Neural crest cell (in vitro differentiated cells): ENCODE results near the gene FRYL. TPM values are rescaled to one million over a fixed set of nuclear protein-coding genes. Genes with fewer than 3 reads are reported as not detected.

Source experiments
- DNase-seq: peaks from one replicate; pipeline ENCODE4 v3.0.0; 2021; ENCODE audit warnings: low read depth, mixed read lengths, low spot score
- H3K27ac Mint-ChIP-seq: one replicate; pipeline ENCODE4 v1.8.0; 2021; ENCODE audit warnings: mild to moderate bottlenecking, mixed read lengths; ENCODE audit not compliant: unreplicated experiment
- H3K27me3 Mint-ChIP-seq: 2 replicates; pipeline ENCODE4 v1.8.0; 2021; ENCODE audit warnings: low read depth, mild to moderate bottlenecking, mixed read lengths
- H3K36me3 Mint-ChIP-seq: 2 replicates; pipeline ENCODE4 v1.8.0; 2021; ENCODE audit warnings: low read depth, mild to moderate bottlenecking, mixed read lengths
- H3K4me1 Mint-ChIP-seq: 2 replicates; pipeline ENCODE4 v1.8.0; 2021; ENCODE audit warnings: mixed read lengths
- H3K4me3 Mint-ChIP-seq: one replicate; pipeline ENCODE4 v1.8.0; 2021; ENCODE audit warnings: mild to moderate bottlenecking, mixed read lengths
- H3K9me3 Mint-ChIP-seq: 2 replicates; pipeline ENCODE4 v1.8.0; 2021; ENCODE audit warnings: mixed read lengths
- CTCF ChIP-seq: fragments of 200-600 bp; sonication (generic); conservative IDR thresholded peaks from 2 replicates; pipeline ENCODE4 v1.5.0; 2021; ENCODE audit warnings: antibody characterized with exemption, mild to moderate bottlenecking
- total RNA-seq: library from RNA; stranded (reverse); gene quantifications from 2 replicates; pipeline ENCODE4 v1.2.1, GENCODE V29; 2021

The FRYL gene
- total RNA-seq, 1 donor from 2014 or later = 48.7 TPM

GRCh38 chr4:48651914-48652313 is 128.2 kb downstream of the FRYL start:
- DNase-seq = no peak
- Mint-ChIP-seq H3K4me1 (peaks cover 24% of the 10 kb centered on the region), H3K9me3 (no peaks in the 10 kb centered on the region), H3K4me3 (no peak overlapping the region), H3K27ac (no peak overlapping the region), H3K36me3 (no peaks in the 10 kb centered on the region), H3K27me3 (no peaks in the 10 kb centered on the region)
- TF ChIP-seq CTCF = no peak

DNA sequence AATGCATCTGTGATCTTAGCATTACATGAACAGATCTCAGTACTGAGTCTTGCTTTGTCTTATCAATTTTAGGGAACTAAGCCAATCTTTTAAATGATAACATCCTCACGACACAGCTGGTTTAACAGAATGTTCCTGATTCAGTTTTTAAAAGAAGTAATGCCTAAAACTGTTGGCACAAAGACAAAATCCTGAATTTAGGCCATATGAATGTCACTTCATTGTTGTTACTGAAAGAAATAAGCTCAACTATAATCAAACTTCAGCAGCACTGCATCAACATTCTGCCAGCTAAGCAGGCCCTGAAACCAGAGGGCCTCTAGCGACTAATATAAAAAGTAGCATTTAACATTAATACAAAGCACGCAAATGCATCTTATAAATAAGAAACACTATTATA is 130.6 kb downstream of the FRYL start:
- no peaks in the 10 kb centered on the region for H3K36me3 Mint-ChIP-seq
- H3K9me3 Mint-ChIP-seq = no peaks in the 10 kb centered on the region
- TF ChIP-seq CTCF = no peak
- H3K4me1 Mint-ChIP-seq = peaks cover 17% of the 10 kb centered on the region
- no peak for DNase-seq
- no peak overlapping the region for H3K27ac Mint-ChIP-seq
- H3K27me3 Mint-ChIP-seq = no peaks in the 10 kb centered on the region
- no peak overlapping the region for H3K4me3 Mint-ChIP-seq

- no peaks in the 10 kb centered on the region for H3K9me3 Mint-ChIP-seq
- no peak overlapping the region for H3K27ac Mint-ChIP-seq
- no peaks in the 10 kb centered on the region for H3K36me3 Mint-ChIP-seq
- no peak for TF ChIP-seq CTCF
- no peak overlapping the region for H3K4me3 Mint-ChIP-seq
- no peak for DNase-seq
- H3K4me1 Mint-ChIP-seq = no peaks in the 10 kb centered on the region
- no peaks in the 10 kb centered on the region for H3K27me3 Mint-ChIP-seq
Measured at GRCh38 chr4:48645225-48645794, 134.8 kb downstream of the FRYL start.

- Mint-ChIP-seq H3K4me3 (no peak overlapping the region), H3K27ac (no peak overlapping the region), H3K36me3 (peaks cover 4% of the 10 kb centered on the region), H3K4me1 (no peaks in the 10 kb centered on the region), H3K27me3 (no peaks in the 10 kb centered on the region), H3K9me3 (no peaks in the 10 kb centered on the region)
- DNase-seq = no peak
- no peak for TF ChIP-seq CTCF
Measured at GRCh38 chr4:48642421-48643374, 137.4 kb downstream of the FRYL start.

DNA sequence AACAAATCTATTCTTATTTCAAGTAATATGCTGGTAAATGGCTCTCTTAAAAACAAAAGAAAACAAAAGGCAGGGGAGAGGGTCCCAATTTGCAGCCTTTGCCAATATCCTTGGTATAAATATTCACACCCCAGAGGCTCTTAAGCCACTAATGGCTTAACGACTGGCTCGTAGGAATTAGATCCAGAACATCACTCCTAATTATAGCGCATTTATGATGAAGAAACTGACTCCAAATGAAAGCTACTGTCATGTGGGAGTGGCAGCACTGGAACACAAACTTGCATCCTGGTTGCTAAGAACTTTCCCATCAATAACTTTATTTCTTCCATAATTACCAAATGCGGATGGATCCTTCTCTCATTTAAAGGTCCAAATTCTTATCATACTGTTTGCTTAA is 138.7 kb downstream of the FRYL start:
- Mint-ChIP-seq H3K27me3 (no peaks in the 10 kb centered on the region), H3K4me3 (no peak overlapping the region), H3K9me3 (no peaks in the 10 kb centered on the region), H3K4me1 (no peaks in the 10 kb centered on the region), H3K27ac (no peak overlapping the region), H3K36me3 (peaks cover 4% of the 10 kb centered on the region)
- no peak for TF ChIP-seq CTCF
- DNase-seq = no peak
